Activated CD4-positive, CD25-positive, alpha-beta regulatory T cell (primary cell): Measurements from ENCODE around the gene GPS2.
"Not testable (repeated sequence)": the region's sequence is repeated elsewhere in the genome, so short reads cannot be mapped to it uniquely, and the experiment has no call there.

Experiments
- DNase-seq, 4 experiments: peaks; one replicate each; lab custom pipeline; 2025; lab: John Stamatoyannopoulos, UW

GPS2 gene

GRCh38 chr17:7314719-7315569, at the start of gene GPS2:
Gene GPS2 (minus strand): TSS chr17:7315360. CDS start chr17:7315052, 308 bp downstream.
- peak; percentile 84 to 93 (median 90) for DNase-seq

- no peak for DNase-seq
These were observed 48.2 kb upstream of the GPS2 start for GRCh38 chr17:7363311-7363710.

GRCh38 chr17:7361906-7362305, 46.7 kb upstream of the GPS2 start:
- DNase-seq: no peak

GRCh38 chr17:7357381-7357780, 42.2 kb upstream of the GPS2 start:
- DNase-seq: no peak

GRCh38 chr17:7356756-7357155, 41.6 kb upstream of the GPS2 start:
- DNase-seq: no peak

GRCh38 chr17:7356072-7356549, 41.0 kb upstream of the GPS2 start:
- peak; percentile 66 to 78 (median 72) for DNase-seq

- DNase-seq: no peak
These were observed 40.4 kb upstream of the GPS2 start for GRCh38 chr17:7355573-7355972.

- DNase-seq: no peak
These were observed 39.9 kb upstream of the GPS2 start, which contains the start of gene TMEM95 for GRCh38 chr17:7355053-7355452. Gene TMEM95 (plus strand): TSS chr17:7355156. CDS start chr17:7355205, 49 bp downstream.

- no peak for DNase-seq
These were observed 39.2 kb upstream of the GPS2 start for GRCh38 chr17:7354262-7354843.

GRCh38 chr17:7352910-7353635, 37.9 kb upstream of the GPS2 start:
- DNase-seq: no peak

- DNase-seq: no peak
These were observed 37.3 kb upstream of the GPS2 start for GRCh38 chr17:7352503-7352889.

- DNase-seq: peak; percentile 50 to 57 (median 52)
These were observed 36.7 kb upstream of the GPS2 start, which contains the start of gene KCTD11 for GRCh38 chr17:7351665-7352502. Gene KCTD11 (plus strand): TSS chr17:7352162.

GRCh38 chr17:7348478-7349242, 33.5 kb upstream of the GPS2 start:
- DNase-seq: no peak

- no peak for DNase-seq
These were observed 32.7 kb upstream of the GPS2 start for GRCh38 chr17:7347630-7348477.

- no peak for DNase-seq
These were observed 31.8 kb upstream of the GPS2 start for GRCh38 chr17:7346761-7347614.

- DNase-seq: no peak
These were observed 28.1 kb upstream of the GPS2 start for GRCh38 chr17:7343250-7343649.

GRCh38 chr17:7341842-7342241, 26.7 kb upstream of the GPS2 start:
- DNase-seq: no peak

GRCh38 chr17:7340179-7340578, 25.0 kb upstream of the GPS2 start:
- DNase-seq: no peak

- DNase-seq: not testable (repeated sequence)
These were observed 22.4 kb upstream of the GPS2 start for GRCh38 chr17:7337600-7337999.
